ENCODE measurements around the gene PLCB2. TPM values are rescaled to one million over a fixed set of nuclear protein-coding genes. Genes with fewer than 3 reads are reported as not detected.

PLCB2 gene
- total RNA-seq: 9.8 to 11.5 TPM (median 10.7 TPM) in 3 replicates

DNA sequence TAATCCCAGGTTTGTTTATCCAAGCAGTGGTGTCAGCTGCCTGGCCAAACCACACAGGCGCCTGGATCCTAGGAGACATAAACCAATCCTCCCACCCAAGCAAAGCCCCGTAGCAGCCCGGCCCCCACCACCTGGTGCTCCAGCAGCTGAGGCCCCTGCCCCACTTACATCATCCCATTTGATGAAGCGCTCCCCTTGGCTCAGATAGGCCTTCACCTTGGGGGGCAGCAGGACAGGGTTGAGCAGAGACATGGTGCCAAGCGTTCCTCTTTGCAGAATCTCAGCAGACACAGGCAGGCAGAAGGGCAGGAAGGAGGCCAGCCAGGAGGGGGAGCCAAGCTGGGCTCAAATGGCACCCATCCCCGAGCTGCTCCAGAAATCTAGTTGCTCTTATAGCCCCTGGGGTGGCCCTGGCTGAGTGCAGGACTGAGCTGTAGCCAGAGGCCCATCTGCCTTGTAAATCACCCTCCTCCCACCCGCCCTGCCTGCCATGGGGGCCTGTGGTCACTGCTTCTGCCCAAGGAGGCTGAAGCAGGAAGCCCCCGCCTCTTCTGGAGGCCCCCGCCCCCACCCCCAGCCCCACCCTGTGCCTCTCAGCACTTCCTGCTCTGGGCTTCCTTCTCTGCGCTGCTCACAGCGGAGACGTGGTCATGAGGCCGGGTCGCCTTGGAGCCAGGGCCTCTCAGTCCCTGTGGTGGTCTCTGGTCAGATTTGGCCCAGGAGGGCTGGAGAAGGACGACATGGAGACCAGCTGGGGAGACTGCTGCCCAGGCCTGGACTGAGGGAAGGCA, at the start of gene PLCB2:
Gene PLCB2, minus strand, starts transcription at position 515 of the 791 bp plus-strand sequence. Its CDS starts 263 bp downstream, at position 252.
- no peaks in the 10 kb centered on the region for H3K9me3 Mint-ChIP-seq
- H3K27ac Mint-ChIP-seq: no peak within 1 kb of the TSS
- peaks cover 17% of the 10 kb centered on the region for H3K27me3 Mint-ChIP-seq (ENCODE audit: low read depth)
- TF ChIP-seq, protein P1, sequence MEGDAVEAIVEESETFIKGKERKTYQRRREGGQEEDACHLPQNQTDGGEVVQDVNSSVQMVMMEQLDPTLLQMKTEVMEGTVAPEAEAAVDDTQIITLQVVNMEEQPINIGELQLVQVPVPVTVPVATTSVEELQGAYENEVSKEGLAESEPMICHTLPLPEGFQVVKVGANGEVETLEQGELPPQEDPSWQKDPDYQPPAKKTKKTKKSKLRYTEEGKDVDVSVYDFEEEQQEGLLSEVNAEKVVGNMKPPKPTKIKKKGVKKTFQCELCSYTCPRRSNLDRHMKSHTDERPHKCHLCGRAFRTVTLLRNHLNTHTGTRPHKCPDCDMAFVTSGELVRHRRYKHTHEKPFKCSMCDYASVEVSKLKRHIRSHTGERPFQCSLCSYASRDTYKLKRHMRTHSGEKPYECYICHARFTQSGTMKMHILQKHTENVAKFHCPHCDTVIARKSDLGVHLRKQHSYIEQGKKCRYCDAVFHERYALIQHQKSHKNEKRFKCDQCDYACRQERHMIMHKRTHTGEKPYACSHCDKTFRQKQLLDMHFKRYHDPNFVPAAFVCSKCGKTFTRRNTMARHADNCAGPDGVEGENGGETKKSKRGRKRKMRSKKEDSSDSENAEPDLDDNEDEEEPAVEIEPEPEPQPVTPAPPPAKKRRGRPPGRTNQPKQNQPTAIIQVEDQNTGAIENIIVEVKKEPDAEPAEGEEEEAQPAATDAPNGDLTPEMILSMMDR (IDR thresholded peaks at IDR 0.05; ENCODE audit: unreplicated experiment): no peak
- no peaks in the 10 kb centered on the region for H3K36me3 Mint-ChIP-seq
- H3K4me1 Mint-ChIP-seq: peaks cover 20% of the 10 kb centered on the region
- peak within 1 kb of the TSS; percentile 33 for H3K4me3 Mint-ChIP-seq
- DNase-seq (ENCODE audit: low spot score in 2 of 2, unreplicated experiment in 2 of 2): no peak

DNA sequence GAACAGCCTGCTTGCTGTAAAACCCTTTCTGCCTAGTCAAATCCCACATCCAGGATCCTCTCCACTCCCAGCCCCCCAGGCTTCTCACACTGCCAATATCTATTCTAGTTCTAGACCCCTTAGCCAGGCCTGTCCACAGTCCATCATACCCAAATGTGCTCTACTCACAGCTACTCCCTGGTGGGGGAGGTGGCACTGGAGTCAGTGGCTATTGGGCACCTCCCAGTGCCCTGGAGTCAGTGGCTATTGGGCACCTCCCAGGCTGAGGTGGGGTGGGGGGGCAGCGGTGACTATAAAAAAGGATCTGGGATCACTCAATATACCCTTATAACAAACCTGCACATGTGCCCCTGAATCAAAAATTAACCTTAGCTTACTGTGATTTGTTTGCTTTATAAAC, 49.5 kb upstream of the PLCB2 start:
- no peak overlapping the region for H3K27ac Mint-ChIP-seq
- TF ChIP-seq, protein P1 (IDR thresholded peaks at IDR 0.05; ENCODE audit: unreplicated experiment): no peak

GRCh38 chr15:40355976-40356585, 48.3 kb upstream of the PLCB2 start:
- Mint-ChIP-seq H3K27ac (no peak overlapping the region), H3K27me3 (ENCODE audit: low read depth) (peaks cover 47% of the 10 kb centered on the region), H3K4me1 (peaks cover 12% of the 10 kb centered on the region), H3K36me3 (no peaks in the 10 kb centered on the region), H3K4me3 (no peak overlapping the region), H3K9me3 (no peaks in the 10 kb centered on the region)
- TF ChIP-seq, protein P1 (IDR thresholded peaks at IDR 0.05; ENCODE audit: unreplicated experiment): no peak
- no peak for DNase-seq (ENCODE audit: low spot score in 2 of 2, unreplicated experiment in 2 of 2)

More for the DNA sequence above, 49.5 kb upstream of the PLCB2 start:
- DNase-seq (ENCODE audit: low spot score in 2 of 2, unreplicated experiment in 2 of 2): no peak
- Mint-ChIP-seq H3K27me3 (ENCODE audit: low read depth) (peaks cover 58% of the 10 kb centered on the region), H3K4me3 (peak overlapping the region; percentile 69), H3K4me1 (peaks cover 12% of the 10 kb centered on the region), H3K9me3 (no peaks in the 10 kb centered on the region), H3K36me3 (no peaks in the 10 kb centered on the region)

- H3K9me3 Mint-ChIP-seq: no peaks in the 10 kb centered on the region
- no peak overlapping the region for H3K27ac Mint-ChIP-seq
- peaks cover 33% of the 10 kb centered on the region for H3K27me3 Mint-ChIP-seq (ENCODE audit: low read depth)
- peaks cover 12% of the 10 kb centered on the region for H3K4me1 Mint-ChIP-seq
- DNase-seq (ENCODE audit: low spot score in 2 of 2, unreplicated experiment in 2 of 2): peak in 1 of 2 experiments; percentile 68
- no peak overlapping the region for H3K4me3 Mint-ChIP-seq
- no peaks in the 10 kb centered on the region for H3K36me3 Mint-ChIP-seq
- TF ChIP-seq, protein P1 (IDR thresholded peaks at IDR 0.05; ENCODE audit: unreplicated experiment): no peak
Observed at GRCh38 chr15:40354408-40355171, 46.9 kb upstream of the PLCB2 start.

DNA sequence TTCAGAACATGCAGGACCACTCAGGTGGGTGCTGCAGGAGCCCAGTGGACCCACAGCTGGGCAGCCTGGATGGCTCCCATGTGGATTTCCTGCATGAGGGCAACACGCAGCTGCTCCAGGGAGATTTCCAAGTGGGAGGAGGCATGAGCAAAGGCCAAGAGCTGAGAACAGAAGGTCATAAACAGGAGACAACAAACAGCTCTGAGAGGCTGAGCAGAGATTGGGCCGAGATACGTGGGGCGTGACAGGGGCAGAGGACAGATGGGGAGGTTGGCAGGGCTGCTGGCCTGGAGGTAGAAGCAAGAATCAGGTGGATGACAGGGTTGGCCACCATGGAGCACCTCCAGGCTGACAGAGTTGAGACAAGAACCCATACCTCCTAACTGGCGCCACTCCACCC, 46.0 kb upstream of the PLCB2 start:
- DNase-seq (ENCODE audit: low spot score in 2 of 2, unreplicated experiment in 2 of 2): no peak
- Mint-ChIP-seq H3K4me3 (no peak overlapping the region), H3K27ac (no peak overlapping the region)

More for the DNA sequence above, 46.0 kb upstream of the PLCB2 start:
- Mint-ChIP-seq H3K36me3 (no peaks in the 10 kb centered on the region), H3K4me1 (peaks cover 10% of the 10 kb centered on the region), H3K9me3 (no peaks in the 10 kb centered on the region), H3K27me3 (ENCODE audit: low read depth) (peaks cover 24% of the 10 kb centered on the region)
- TF ChIP-seq, protein P1 (IDR thresholded peaks at IDR 0.05; ENCODE audit: unreplicated experiment): no peak

Data from mesothelial cell of epicardium (in vitro differentiated cells).